ENCODE measurements around the gene MARCHF3.

DNA sequence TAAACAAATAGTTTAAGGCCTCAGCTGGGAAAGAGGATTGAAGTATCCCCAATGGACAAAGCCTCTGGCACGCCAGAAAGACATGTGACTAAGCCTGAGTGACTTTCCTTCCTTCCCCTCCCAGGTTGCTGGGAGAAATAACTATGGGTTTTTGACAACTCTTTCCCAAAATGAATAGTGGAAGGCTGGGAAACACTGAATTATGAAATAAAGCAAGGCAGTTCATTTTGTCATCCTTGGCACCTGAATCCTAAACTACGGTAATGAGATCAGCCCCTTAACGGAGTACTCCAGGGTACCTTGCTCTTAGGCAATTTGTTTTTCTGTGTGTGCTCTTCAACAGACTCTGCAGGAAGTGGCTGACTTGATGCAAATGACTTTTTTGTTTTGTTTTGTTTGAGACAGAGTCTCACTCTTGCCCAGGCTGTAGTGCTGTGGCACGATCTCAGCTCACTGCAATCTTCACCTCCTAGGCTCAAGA, 178.2 kb downstream of the MARCHF3 start:
- TF ChIP-seq EZH2 (IDR thresholded peaks at IDR 0.05) (no peak), POLR2AphosphoS5 (IDR thresholded peaks at IDR 0.05; ENCODE audit: borderline replicate concordance, low read depth, low read length) (no peak), FOXP2 (optimal IDR thresholded peaks at IDR 0.05; ENCODE audit: control extremely low read depth, extremely low read length, insufficient read depth) (no peak)

Measured in SK-N-MC (cell line).